Neural cell (in vitro differentiated cells): ENCODE measurements around the gene VEGFB.

Experiments used
- CTCF ChIP-seq: fragments of 450-650 bp; IDR thresholded peaks from 2 replicates; pipeline ENCODE4 v1.5.1; 2014; ENCODE audit warnings: antibody characterized with exemption, mild to moderate bottlenecking, moderate library complexity; ENCODE audit not compliant: poor library complexity, severe bottlenecking
- EZH2 ChIP-seq: fragments of 200-600, 300-800 bp; shearing (Covaris generic), sonication (generic); IDR thresholded peaks from 2 replicates; pipeline ENCODE4 v1.6.1; 2014; ENCODE audit warnings: antibody characterized with exemption, low read length, borderline replicate concordance, mild to moderate bottlenecking; ENCODE audit not compliant: insufficient read depth, poor library complexity, severe bottlenecking

GRCh38 chr11:64209563-64209843, 24.9 kb upstream of the VEGFB start:
- TF ChIP-seq EZH2, result no peak
- no peak for TF ChIP-seq CTCF
